Urothelium cell line (cell line): ENCODE data around the gene MAP7.
"Not testable (repeated sequence)": the region's sequence is repeated elsewhere in the genome, so short reads cannot be mapped to it uniquely, and the experiment has no call there.

Experiments used
- DNase-seq: peaks from one replicate; pipeline ENCODE4 v3.0.0; 2011; ENCODE audit warnings: low spot score, mixed read lengths
- FAIRE-seq: peaks from 2 replicates; lab custom pipeline; 2011; peaks lifted over from hg19 to GRCh38; lab: Jason Lieb, UNC

Gene MAP7

DNA sequence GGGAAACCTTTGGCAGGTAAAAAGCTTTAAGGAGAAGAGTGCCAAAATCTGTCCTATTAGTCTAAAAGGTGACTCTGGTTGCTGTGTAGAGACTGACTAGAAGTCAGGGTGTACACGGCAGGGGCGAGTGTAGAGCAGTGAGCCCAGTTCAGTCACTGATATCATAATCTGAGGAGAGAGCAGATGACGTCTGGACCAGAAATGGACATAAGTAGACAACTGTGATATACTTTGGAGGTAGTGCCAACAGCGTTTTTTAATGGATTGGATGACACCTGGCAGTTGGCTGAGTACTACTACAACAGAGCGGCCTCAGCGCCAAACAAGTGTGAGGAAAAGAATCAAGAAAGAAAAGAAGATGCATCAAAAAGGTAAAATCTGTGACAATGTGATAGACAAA is 76.0 kb downstream of the MAP7 start:
- FAIRE-seq, result no peak
- DNase-seq, result no peak

DNA sequence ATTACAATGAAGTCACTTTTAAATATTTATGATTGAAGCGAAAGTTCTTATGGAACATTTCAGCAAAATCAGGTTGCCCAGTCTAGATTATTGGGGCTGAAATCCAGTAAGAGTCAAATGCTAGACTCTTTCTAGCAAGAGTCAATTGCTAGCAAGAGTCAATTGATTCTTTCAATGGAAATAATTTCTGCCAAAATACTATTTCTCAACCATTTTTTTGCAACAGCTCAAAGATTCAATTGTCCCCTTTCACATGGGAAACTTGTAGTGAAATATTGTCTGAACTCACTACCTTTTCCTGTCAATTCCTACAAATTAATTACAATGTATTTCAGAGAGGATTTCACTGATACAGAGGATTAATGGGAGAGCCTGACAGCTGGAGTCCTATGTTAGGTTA is 78.3 kb downstream of the MAP7 start:
- no peak for FAIRE-seq
- DNase-seq, result no peak

DNA sequence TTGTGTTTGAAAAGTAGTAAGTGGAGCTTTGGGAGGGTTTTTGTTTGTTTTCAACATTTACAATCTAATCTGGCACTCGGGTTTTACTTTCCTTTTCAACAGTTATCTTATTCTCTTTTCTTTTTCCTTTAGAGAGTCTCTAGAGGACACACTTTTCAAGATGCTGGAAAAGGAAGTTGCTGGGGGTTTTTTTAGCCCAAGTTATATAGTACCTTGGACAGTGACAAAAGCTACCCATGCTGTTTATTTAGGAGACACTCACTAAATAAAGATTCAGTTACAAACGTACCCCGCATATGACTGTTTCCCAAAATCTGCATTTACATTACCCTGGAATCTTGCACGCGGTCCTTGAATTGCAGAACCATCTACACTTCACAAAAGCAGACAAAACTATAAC is 78.8 kb downstream of the MAP7 start:
- DNase-seq (no peak), FAIRE-seq (no peak)

DNA sequence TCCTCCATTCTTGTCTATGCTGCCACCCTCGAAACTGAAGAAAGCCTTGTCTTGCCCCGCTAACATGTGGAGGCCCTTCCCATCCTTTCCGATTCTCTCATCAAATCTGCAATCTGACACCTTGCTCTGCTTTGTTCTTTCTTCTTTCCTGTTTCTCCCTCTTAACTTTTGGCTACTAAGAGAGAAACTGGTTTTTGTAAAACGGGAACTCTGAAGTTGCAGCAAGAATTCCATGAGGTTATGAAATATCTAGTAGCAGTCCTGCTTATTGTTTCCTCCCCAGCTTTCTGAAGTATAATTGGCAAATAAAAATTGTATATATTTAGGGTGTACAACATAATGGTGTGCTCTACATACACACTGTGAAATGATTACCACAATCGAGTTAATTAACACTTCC is 80.2 kb downstream of the MAP7 start:
- FAIRE-seq (no peak), DNase-seq (no peak)

DNA sequence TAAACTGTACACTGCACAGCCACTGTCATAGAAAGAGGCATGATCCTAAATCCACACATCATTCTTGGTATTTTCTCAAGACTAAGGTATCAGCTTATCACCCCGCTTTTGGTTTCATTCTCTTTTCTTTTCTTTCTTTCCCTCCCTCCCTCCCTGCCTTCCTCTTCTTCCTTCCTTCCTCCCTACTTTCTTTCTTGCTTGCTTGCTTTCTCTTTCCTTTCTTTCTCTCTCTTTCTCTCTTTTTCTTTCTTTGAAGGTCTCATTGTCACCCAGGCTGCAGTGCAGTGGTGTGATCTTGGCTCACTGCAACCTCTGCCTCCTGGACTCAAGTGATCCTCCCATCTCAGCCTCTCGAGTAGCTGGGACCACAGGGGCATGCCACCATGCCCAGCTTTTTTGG is 81.1 kb downstream of the MAP7 start:
- no peak for FAIRE-seq
- no peak for DNase-seq

DNA sequence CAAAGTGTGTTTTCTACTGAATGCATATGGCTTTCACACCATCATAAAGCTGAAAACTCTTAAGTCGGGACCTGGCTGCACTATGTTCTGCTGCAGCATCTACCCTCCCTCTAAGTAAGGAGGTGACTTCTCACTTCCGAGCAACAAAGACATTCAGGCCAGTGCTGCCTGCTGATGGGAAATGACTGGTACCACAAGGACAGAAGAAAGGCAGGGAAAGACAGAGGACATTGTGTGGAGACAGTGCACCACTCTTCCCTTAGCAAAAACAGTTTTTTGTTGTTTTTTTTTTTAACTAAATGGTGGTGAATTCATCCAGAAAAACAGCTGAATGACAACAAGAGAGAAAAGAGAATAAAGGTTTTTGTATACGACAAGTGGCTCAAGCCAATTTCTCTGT is 81.5 kb downstream of the MAP7 start:
- FAIRE-seq (no peak), DNase-seq (no peak)

DNA sequence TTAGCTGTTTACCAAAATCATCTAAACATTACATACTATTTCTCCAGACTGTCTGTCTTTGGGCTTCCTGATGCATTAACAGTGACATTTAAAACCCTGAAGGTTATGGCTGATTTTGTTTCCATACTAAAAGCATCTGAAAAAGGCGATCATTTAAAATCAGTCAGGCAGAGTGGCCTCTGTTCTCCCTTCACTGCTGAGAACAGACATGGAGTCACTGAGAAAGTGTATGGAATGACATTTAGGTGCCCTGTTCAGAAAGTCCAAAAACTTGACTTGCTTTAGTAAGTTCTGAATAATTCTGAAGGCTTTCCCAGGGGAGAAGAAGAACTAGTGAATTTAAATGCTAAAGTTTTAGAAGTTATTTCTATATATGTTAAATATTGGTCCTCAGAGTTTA is 83.0 kb downstream of the MAP7 start:
- FAIRE-seq, result no peak
- DNase-seq, result no peak

DNA sequence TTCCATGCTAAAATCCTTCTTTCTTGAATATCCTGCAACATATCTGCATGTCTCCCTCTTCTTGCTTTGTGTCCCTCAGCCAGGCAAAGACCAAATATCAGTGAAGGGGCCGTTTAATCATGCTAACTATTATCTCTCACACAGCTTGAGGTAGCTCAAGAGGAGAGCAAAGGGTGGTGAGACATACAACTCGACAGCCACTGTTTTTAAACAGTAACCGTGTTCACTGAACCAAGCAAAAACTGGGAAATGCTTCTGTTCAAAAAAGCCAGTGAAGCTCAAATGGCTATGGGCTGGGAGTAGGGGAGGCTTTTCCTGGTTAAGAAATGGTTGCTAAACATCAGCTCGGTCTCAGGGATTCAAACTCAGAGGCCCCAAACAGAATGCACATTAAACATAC is 83.4 kb downstream of the MAP7 start:
- no peak for FAIRE-seq
- DNase-seq, result no peak

DNA sequence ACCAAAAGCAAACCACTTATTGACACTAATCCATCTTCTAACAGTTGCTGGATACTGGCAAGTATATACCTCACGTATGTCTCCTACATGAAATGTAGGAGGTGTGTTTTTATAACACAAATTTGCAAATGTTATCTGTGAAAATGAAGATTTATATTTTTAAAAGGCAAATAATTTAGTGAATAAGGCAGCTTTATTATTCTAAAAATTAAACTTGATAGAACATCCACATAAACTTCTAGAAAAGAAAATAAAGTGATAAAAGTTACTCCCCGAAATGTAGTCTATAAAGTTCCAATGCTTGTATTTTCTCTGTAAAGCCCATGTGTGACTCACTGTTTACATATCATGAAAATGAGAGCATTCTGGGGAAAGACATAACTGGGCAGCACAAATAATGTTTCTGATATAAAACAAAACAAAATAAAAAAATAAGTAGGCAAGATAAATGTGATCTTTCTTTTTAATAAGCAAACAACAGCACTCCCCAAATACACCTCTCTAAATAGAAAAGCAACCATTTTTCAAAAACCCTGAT is 84.4 kb downstream of the MAP7 start:
- DNase-seq (no peak), FAIRE-seq (no peak)

DNA sequence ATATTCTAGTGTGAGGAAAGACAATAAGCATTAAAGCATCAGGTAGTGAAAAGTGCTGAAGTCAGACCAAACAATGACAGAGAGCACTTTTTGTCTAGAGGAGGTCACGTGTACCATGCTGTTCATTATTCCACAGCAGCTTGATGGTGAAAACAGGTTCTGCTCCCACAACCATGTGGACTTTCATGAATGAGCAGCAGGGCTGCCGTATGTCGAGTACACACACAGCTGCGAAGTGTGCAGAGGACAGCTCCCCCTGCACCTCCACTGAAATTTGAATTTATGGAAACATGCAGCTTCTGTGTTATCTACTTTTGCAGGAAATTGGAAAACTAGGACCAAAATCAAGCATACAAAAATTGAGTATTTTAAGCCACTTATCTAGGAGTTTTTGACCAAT is 85.3 kb downstream of the MAP7 start:
- FAIRE-seq (no peak), DNase-seq (no peak)

DNA sequence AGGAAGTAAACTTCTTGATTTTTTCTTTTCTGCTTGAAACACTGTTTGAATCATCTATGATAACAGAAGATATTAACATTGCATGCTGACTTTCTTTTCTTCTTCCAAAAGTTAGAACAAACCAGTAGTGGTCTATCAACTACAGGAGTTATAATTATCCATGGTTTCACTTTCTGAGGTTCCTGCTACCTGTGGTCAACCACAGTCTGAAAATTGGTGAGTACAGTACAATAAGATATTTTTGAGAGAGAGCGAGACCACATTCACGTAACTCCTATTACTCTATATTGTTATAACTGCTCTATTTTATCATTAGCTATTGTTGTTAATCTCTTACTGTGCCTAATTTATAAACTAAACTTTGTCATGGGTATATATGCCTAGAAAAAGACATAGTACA is 86.1 kb downstream of the MAP7 start:
- FAIRE-seq (no peak), DNase-seq (no peak)

DNA sequence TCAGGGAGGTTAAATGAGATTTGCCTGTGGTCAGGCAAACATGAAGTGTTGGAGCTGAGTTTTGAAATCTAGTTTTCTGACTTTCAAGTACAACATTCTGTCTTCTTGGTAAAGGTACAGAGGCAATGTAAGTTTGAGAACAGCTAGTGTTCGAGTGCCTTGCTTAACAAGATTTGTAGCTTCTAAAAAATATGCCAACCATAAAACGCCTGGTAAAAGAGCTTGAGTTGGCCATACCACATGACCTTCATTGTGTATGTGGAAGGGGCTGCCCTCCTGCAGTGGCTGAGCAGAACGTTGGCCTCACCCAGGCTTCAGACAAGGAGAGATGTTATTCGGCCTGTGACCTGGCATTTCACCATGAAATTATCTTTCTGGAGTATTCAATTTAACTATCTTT is 86.5 kb downstream of the MAP7 start:
- no peak for FAIRE-seq
- no peak for DNase-seq

DNA sequence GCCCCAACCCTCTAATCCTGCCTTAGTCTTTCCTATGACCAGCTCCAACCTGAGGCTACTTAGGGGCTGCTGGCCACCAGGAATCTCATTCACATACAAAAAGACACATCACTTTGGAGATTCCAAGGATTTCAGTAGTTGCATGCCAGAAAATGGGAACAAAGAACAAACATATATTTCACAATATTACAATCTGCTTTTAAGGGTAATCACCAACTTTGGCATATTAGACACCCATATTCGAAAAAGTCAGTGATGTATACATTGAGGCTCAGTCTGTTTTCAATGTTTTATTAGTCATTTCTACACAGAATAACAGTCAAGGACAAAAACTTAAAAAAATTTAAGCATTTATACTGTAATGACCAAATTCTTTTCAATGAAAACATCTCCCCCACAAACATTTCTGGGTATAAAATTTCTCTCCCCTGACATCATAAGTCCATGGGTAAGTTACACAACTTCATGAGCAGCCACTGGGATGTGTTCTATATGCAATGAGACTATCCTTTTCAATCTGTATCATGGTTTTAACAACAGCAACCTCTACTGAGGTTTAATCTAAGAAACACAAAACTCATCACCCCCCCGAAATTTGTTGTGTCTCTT is 103.5 kb downstream of the MAP7 start:
- DNase-seq (no peak), FAIRE-seq (no peak)

DNA sequence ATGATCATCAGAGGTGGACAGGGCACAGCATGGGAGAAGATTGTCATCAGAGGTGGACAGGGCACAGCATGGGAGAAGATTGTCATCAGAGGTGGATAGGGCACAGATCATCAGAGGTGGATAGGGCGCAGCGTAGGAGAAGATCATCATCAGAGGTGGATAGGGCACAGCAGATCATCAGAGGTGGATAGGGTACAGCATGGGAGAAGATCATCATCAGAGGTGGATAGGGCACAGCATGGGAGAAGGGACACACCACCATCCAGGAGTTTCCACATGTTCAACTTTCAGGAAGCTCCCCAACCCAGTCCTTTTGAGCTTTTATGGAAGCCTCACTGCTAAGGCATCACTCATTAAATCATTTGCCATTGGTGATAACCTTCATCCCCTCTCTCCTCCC is 104.1 kb downstream of the MAP7 start:
- FAIRE-seq (no peak), DNase-seq (no peak)

DNA sequence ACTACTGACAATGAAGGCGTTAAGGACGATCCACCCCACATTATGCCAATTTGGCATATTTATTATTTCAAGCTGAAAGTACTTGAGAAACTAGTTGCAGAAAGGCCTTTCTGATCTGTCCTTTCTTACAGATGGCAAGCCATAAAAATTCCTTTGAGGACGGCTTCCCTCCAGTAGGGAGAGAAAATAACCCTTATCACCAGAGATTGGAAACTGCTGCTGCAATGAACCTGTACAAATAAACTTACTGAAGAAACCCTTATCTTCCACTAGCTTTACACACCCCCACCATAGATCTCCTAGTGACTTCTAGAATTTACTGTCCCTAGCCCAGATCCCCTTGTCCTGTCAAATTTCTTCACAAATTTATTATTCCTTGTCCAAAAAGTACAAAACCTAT is 105.2 kb downstream of the MAP7 start:
- no peak for DNase-seq
- no peak for FAIRE-seq

DNA sequence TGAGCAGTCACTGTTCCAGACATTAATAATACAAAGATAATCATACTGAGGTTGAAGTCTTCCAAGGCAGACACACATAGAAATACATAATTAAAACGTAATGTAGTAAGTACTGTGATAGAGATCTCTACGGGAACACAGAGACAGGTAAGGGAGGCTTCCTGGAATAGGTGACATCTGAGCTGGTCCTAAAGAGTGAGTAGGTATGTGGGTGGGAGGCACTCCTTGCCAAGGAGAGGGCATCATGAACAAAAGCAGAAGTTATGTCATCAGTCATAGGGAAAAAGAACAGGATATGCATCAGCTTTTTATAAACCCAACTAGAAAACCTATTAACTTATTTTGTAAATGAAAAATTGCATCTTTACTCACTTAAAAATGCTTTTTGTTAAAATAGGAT is 110.0 kb downstream of the MAP7 start:
- no peak for FAIRE-seq

DNA sequence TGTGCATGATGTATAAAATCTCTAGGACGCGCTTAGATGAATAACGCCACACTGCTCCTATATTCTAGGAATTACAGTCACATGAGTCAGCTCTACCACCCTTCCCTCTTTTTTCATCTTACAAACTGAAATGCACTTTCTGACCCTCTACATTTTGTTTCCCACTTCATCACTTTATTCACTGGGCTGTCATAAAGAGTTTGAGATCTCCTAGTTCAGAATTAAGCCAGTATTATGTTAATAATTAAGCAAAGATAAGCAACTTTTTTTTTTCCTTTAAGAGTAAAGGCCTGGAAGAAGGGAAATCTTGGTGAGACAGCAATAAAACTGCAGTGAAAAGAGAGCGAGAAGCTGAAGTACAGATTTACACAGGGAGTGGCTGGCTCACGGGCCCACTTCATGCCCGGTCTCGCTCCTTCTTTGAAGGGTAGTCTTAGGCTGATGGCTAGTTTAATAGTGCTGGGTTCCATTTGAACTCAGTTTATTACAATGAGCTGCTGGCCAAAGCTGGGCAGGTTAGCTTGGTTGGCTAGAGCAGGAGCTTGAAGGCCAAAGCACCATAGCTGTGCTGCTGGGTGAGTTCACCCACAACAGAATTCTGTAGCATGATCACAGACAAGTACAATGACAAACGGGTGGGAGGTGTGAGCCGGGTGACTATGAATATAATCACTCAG is 110.6 kb downstream of the MAP7 start:
- DNase-seq, result no peak
- no peak for FAIRE-seq

More for the DNA sequence above, 110.0 kb downstream of the MAP7 start:
- no peak for DNase-seq

DNA sequence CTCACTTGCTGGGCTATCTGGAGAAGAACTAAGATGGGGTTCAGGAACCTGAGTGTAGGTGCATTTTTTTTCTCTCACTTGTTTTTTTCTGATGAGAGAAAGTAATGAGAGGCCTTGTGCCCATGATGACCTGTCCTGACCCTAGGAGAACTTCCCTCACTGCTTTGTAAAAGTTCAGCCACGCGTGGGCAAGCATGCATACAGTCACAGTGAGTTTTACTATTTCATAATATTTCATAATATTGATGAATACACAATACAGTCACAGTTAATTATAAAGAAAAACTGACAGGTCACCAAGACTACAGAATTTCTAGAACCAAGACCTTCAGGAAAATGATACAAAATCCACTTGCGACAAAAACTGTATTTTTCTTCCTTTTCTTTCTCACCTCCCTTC is 111.8 kb downstream of the MAP7 start:
- no peak for FAIRE-seq
- DNase-seq, result no peak

DNA sequence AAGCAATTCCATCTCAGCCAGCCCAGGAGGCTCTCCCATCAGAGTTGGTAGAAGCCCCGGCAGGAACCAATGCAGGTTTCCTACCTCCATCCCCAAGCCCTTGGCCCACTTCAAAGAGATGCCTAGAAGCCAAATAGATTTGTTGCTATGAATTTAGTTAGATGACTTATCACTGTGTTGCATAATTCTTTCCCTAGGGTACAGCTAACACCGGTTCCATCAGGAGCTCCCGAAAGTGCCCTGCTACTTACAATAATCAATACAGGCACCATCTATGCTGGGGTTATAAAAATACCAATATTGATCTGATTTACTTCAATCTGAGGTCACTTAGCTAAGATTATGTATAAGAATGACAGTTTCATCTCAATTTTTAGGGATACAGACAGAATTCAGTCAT is 113.0 kb downstream of the MAP7 start:
- DNase-seq, result no peak
- FAIRE-seq, result peak; percentile 37

DNA sequence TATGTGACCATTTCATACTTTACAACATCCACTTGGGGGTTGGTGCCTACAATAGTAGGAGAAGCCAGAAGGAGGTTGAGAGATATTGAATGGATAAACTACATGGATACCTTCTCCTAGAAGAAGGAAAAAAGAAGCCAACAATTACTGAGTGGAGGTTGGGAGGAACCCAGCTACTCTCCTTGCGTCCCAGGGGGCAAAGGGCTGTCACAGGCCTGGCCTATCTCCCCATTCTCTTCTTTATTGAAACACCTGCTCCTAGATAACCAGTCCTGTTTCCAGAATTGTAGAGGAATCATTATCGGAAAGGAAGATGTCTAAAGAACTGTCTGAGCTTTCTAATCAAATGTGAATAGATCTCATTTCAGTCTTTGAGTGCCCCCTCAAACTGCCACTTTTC is 115.1 kb downstream of the MAP7 start:
- DNase-seq, result no peak
- FAIRE-seq, result no peak

DNA sequence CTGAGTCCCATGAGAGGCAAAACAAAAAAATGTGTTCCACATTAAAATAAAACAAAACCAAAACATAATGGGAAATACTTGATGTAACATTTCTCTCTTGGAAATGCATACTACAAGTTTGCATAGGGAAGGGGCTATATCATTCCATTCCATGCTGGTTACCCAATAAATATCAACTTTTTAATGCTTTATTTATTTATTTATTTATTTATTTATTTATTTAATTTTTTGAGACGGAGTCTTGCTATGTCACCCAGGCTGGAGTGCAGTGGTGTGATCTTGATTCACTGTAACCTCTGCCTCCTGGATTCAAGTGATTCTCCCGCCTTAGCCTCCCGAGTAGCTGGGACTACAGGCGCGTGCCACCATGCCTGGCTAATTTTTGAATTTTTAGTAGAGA is 118.9 kb downstream of the MAP7 start:
- not testable (repeated sequence) for DNase-seq, FAIRE-seq

DNA sequence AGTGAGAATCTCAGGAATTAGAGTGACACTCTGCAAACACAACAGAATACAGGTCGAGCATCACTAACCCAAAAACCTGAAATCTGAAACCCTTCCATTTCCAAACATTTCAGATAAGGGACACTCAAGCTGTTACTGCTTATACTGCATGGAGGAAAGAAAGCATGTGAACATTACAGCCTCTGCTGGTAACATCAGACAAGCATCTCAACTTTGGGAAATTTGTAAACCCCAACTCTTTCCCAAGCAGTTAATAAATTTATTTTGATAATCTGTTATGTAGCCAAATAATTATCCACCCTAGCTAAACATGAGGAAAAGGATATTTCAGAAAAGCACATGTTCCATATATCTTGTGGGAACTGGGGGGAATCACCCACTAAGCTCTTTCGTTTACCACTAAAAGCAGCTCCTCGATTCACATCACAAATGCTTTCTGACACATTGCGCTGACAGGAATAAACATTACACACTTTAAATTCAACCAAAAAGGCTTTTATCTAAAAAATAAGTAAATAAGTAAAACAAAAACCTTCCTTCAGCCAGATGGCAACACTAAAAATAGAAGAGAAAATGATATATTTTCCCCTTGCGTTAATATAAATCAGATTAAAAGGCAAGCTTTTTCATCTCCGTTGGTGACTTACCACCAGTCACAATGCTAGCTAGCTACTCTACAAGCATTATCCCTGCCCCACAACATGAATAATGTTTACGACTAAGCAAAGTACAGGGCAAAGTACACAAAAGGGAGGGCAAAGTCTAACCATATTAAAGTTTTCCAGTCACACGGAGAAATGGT is 120.8 kb downstream of the MAP7 start:
- DNase-seq, result no peak

More for the DNA sequence above, 120.8 kb downstream of the MAP7 start:
- no peak for FAIRE-seq
